ENCODE results near the gene EXOC3L1.

GRCh38 chr16:67208154-67208896 lies 18.4 kb upstream of the EXOC3L1 start:
- TF ChIP-seq, protein P1, sequence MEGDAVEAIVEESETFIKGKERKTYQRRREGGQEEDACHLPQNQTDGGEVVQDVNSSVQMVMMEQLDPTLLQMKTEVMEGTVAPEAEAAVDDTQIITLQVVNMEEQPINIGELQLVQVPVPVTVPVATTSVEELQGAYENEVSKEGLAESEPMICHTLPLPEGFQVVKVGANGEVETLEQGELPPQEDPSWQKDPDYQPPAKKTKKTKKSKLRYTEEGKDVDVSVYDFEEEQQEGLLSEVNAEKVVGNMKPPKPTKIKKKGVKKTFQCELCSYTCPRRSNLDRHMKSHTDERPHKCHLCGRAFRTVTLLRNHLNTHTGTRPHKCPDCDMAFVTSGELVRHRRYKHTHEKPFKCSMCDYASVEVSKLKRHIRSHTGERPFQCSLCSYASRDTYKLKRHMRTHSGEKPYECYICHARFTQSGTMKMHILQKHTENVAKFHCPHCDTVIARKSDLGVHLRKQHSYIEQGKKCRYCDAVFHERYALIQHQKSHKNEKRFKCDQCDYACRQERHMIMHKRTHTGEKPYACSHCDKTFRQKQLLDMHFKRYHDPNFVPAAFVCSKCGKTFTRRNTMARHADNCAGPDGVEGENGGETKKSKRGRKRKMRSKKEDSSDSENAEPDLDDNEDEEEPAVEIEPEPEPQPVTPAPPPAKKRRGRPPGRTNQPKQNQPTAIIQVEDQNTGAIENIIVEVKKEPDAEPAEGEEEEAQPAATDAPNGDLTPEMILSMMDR (IDR thresholded peaks at IDR 0.05), result no peak
- TF ChIP-seq POLR2AphosphoS5 (IDR thresholded peaks at IDR 0.05) (no peak), POLR2A (IDR thresholded peaks at IDR 0.05) (no peak)
